Activated CD8-positive, alpha-beta memory T cell treated with anti-CD3 and anti-CD28 coated beads for 36 hours (primary cell): ENCODE results near the gene PFDN2. TPM values are rescaled to one million over a fixed set of nuclear protein-coding genes. Genes with fewer than 3 reads are reported as not detected.
"Not testable (repeated sequence)": the region's sequence is repeated elsewhere in the genome, so short reads cannot be mapped to it uniquely, and the experiment has no call there.

Experiments
- CTCF ChIA-PET: fragments of 350-600 bp; sonication (Branson Sonifier 250); formaldehyde crosslinking; loops from one replicate; lab custom pipeline; 2021; ENCODE audit warnings: antibody characterized with exemption; lab: Charles Lee
- POLR2A ChIA-PET: fragments of 350-600 bp; sonication (Branson Sonifier 250); formaldehyde crosslinking; loops from one replicate; lab custom pipeline; 2021; ENCODE audit warnings: antibody characterized with exemption; lab: Charles Lee
- total RNA-seq, 2 experiments: library from RNA; stranded (reverse); gene quantifications; one replicate each; pipeline ENCODE4 v1.2.3, GENCODE V29; 2021

The PFDN2 gene
- total RNA-seq, 2 experiments from 2014 or later: 148 to 159 TPM

DNA sequence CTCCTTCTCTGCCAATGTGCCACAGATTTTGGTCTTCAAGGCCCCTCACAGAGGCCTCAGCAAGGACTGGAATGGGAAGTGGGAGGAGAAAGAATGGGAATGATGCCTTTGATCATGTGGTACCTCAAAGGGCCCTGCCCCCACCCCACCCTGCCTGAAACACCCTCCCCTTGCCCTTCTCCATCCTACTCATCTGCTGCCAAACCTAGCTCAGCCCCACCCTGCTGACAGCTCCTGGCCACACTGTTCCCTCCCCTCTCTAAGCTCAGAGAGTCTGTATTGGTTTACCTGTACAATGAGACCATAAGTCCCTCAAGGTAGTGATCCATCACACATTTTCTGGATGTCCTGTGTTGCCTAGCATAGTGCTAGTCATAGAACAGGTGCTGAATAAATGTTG is 41.4 kb downstream of the PFDN2 start:
- CTCF ChIA-PET: no interaction called here
- POLR2A ChIA-PET: no interaction called here

DNA sequence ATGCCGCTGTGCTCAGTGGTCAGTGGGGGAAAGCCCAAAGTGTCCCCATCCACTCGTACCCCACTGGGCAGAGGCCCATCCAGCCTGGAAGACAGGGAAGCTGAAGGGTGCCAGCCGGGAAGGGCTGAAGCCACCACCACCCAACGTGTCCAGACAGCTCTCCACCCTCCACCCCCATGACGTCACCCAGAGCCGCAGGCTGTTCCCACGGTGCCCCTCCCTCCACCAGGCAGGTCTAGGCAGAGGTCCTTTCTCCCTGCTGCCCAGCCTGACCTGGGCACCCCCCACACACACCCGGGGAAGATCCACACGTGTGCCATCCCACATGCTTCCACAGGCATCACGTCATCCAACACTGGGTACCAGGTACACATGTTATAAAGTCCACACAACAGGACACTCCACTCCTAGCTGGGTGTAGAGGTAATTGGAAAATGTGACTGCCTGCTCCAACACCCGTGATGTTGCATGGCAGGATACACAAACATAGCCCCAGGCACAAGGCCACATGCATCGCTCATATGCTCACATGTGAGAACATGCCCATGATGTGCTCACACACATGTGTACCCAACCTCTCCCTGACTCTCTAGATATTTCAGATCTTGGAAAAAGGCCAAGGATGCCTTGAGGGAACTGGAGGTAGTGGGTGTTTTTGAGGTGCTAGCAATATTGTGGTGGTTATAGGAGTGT is 43.0 kb downstream of the PFDN2 start:
- CTCF ChIA-PET: no interaction called here
- POLR2A ChIA-PET: no interaction called here

DNA sequence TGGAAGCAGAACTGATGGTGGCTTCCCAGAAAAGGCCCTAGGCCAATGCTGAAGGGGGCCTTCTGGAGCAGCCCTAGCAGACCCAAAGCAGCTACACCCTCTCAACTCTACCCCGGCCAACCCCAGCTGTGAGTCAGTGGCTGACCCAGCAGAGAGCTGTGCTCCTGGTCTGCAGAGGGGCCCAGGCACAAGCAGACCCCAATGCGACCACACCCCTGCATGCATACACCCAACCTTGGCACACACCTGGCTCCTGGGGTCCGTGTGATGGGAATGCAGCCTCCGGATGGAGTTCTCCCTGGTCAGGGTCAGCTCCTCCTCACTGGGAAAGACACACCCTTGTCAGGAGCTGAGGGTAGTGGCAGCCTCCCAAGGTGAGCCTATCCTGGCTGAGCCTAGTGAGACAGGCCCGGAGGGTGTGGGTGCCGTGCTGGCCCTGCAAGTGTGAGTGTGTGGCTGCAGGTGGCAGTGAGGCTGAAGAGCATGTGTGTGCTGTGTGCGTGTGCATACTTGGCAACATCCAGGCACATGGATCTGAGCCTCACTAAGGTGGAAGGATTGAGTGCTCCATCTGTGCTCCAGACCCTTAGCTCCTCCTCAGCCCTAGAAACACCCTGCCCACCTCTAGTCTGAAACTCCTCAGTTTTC is 44.2 kb downstream of the PFDN2 start:
- POLR2A ChIA-PET: no interaction called here
- CTCF ChIA-PET: no interaction called here

DNA sequence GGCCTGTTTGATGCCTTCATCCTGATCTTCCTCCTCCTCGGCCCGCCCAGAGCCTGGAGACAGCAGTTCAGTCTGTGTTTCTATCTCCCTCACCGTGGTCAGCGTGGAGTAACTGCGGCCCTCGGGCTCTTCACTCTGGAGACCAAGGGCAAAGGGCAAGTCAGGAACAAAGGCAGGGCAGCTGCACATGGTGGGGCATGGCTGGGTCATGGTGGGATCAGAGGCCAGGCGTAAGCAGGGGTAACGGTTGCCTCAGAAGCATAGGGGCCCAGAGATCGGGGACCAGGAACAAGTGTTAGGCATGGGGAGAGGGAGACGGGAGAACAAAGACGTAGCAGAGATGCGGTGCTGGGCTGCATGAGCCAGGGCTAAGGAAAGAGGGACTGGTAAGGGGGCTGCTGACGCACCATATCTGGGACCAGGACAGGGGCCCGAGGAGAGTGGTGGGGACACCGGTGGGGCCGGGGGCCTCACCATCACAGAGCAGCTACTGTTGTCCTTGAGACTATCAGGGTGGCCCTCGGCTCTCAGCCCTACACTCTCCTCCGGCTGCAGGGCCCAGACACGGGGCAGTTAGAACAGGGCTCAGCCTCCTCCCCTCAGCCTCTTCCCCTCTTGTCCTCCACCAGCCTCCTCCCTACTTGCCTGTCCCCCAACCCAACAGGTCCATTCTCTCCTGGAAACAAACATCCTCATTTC is 44.9 kb downstream of the PFDN2 start:
- CTCF ChIA-PET: interaction anchor here (0.7 to 2.1 kb wide), 5 partner anchors 18 to 49 kb away, joined by 3 to 11 read pairs (median 6); partner anchors contain the start of gene TSTD1
- POLR2A ChIA-PET: no interaction called here

DNA sequence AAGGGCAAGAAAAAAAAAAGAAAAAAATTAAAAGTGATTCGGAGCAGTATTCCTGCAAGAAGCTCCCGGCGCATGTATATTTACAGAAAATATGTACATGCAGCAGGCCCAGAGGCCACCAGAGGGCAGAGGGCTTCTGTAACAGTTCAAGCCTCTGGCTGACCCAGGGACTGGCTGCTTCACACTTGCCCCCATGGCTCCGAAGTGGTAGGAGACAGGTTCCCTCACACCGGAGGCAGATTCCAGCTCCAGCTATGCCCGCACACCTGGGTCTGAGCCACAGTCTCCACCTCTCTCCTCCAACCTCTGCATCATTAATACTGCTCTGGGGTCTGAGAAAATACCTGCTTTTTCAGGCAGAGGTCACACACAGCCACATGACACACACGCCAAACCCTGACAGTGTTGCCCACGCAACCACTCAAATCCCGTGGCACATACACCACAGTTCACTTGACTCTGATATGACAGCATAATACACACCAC is 45.9 kb downstream of the PFDN2 start:
- ChIA-PET POLR2A (interaction anchor here (0.6 kb wide), 1 partner anchor 286 kb away, joined by 7 read pairs; no protein-coding TSS in a partner anchor), CTCF (interaction anchor here (0.7 to 3.5 kb wide), 12 partner anchors 10 to 86 kb away, joined by 3 to 11 read pairs (median 4); partner anchors contain the start of genes NIT1, PFDN2, TSTD1 and USF1)

DNA sequence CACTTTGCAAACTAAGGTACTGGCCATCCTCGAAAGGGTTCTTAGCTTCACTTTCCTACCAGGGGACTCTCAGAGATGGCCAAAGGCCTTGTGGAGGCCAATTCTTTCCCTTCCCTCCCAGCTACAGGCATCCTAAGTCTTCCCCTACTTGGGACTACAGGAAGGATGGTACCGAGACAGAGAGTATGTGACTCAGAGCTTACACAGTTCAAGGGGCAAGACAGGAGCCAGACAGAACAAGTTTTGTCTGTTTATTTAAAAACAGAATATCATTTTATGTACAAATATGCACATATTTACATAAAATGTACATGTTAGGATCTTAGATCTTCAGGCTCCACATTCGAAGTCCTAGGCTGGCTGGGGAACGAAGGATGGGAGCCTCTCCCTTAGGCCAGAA is 47.1 kb downstream of the PFDN2 start:
- POLR2A ChIA-PET: interaction anchor here (1.3 to 3.9 kb wide), 5 partner anchors 10 to 50 kb away, joined by 3 to 45 read pairs (median 6); partner anchors contain the start of genes F11R, KLHDC9, NIT1 and PFDN2

DNA sequence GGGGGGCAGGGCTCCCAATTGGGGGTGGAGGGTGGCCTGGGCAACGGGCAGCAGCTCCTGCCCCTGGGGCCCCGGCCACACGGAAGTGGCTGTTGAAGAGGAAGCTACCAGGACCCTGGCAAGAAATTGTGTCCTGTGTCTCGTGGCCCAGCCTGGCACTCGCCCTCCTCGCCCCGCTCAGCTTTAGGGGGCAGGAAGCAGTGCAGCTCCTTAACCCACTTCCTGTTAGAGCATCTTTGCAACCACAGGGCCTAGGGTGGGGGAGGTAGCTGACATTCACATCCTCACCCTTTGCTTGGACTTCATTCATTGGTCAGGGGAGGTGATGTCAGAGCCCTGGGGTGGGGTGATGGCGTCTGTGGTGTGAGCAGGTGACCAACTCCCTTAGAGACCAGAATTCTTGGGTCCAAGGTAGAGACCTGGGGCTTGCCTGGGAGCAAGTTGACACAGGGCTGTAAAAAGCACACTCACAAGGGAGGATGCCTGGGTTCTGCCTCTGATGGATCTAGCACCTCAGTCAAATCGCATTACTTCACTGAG is 48.0 kb downstream of the PFDN2 start, which contains the start of gene ARHGAP30:
TSS of gene ARHGAP30 (minus strand) at position 161 of the 540 bp plus-strand sequence. CDS start 267 bp downstream, outside the sequence.
- ChIA-PET CTCF (interaction anchor here (0.9 to 5.3 kb wide), 10 partner anchors 9 to 64 kb away, joined by 3 to 42 read pairs (median 6); partner anchors contain the start of genes KLHDC9, NIT1, PFDN2 and USF1), POLR2A (interaction anchor here (0.6 to 3.9 kb wide), 11 partner anchors 9 to 63 kb away, joined by 3 to 45 read pairs (median 4); partner anchors contain the start of genes F11R, KLHDC9, NIT1 and PFDN2)

More for the DNA sequence above, 47.1 kb downstream of the PFDN2 start:
- CTCF ChIA-PET: interaction anchor here (0.9 to 5.3 kb wide), 9 partner anchors 9 to 63 kb away, joined by 3 to 42 read pairs (median 4); partner anchors contain the start of genes KLHDC9, NIT1 and PFDN2

DNA sequence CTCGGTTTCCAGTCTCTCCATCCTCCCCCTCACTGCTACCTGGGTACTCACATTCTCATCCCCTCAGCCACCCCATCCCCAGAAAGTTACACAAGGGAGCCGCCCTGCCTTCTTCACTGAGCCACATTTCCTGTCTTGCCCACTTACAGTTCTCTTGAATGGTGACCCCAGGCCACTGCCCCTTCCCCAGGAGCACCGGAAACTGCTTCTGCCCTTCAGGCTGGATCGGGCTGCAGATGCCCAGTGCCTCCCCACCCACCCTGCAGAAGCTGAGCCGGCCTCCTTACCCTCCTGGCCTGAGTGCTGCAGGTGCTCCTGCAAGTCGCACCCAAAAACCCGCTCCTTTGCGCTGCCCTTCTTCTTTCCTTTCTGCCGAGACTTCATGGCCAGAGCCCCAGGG is 48.6 kb downstream of the PFDN2 start:
- CTCF ChIA-PET: interaction anchor here (0.8 to 5.3 kb wide), 9 partner anchors 8 to 48 kb away, joined by 3 to 42 read pairs (median 6); partner anchors contain the start of genes KLHDC9, NIT1, PFDN2 and USF1
- POLR2A ChIA-PET: interaction anchor here (0.8 to 3.9 kb wide), 9 partner anchors 8 to 64 kb away, joined by 3 to 45 read pairs (median 6); partner anchors contain the start of genes F11R, KLHDC9, NIT1 and PFDN2

DNA sequence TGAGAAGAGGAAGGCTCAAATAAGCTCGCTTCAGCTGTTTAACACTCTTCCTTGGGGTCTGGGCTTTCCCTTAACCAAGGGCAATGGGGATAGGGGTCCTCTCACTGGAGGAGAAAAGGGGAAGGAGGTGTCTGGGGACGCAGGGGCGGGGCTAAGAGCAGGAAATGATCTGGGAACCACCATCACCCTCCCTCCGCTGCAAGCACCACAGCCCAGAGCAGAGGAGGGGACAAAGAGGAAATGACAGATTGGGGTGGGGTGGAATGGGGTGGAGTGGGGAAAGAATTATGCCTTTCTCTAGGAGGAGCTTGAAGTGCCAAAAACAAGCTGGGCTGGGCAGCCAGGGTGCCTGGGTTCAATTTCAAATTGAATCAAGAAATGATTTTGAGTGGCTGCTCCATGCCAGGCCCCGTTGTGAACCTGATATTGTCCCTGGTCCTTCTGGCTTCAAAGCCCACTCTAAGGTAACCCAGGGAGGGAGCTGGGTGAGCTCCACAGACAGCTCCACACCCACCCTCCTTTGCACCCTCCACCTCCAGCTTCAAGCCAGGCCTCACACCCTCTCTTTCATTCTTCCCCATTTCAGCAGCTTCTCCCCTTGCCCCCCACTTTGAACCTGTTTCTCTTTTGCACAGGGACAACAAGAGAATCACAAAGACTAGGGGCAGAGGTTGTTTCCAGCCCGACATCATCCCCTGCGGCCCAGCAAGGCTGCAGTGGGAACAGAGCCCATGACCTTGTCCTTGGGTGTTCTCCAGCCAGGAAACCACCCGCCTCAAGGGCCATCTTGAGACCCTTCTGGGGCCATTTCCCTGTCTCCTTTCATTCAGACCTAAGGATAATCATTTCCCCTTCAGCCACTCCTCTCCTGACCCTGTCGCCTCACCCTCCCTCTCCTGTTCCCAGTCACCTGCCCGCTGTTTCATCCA is 49.3 kb downstream of the PFDN2 start:
- POLR2A ChIA-PET: interaction anchor here (1.0 to 3.9 kb wide), 7 partner anchors 7 to 64 kb away, joined by 3 to 45 read pairs (median 6); partner anchors contain the start of genes F11R, NIT1, PFDN2 and TSTD1
- CTCF ChIA-PET: interaction anchor here (0.6 to 5.3 kb wide), 11 partner anchors 8 to 67 kb away, joined by 3 to 42 read pairs (median 4); partner anchors contain the start of genes KLHDC9, NIT1, PFDN2 and USF1

DNA sequence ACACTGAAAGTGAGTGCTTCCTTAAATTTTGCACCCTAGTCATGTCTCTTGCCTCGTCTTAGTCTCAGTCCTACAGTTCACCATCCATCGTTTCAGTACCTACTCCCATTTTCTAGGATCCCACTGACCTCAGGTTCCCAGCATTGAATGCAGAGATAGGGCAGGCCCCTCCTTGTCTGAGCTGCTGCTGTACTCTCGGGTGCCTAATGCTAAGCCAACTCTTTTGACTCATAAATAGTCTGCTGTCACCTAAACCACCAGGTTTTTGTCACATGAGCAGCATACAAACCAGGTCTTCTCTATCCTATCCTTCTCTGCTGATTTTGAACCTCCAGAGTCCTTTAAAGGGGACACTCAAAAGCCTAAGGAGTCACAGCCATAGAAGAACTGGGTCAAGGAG is 51.1 kb downstream of the PFDN2 start:
- ChIA-PET CTCF (interaction anchor here (0.6 to 5.3 kb wide), 4 partner anchors 31 to 222 kb away, joined by 4 to 42 read pairs (median 6); partner anchors contain the start of gene KLHDC9), POLR2A (no interaction called here)

DNA sequence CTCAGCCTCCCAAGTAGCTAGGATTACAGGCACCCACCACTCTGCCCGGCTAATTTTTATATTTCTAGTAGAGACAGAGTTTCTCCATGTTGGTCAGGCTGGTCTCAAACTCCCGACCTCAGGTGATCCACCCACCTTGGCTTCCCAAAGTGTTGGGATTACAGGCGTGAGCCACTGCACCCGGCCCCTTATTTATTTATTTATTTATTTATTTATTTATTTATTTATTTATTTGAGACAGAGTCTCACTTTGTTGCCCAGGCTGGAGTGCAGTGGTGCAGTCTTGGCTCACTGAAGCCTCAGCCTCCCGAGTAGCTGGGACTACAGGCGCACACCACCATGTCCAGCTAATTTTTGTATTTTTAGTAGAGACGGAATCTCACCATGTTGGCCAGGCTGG is 52.2 kb downstream of the PFDN2 start:
- CTCF ChIA-PET: interaction anchor here (0.7 to 5.3 kb wide), 7 partner anchors 20 to 221 kb away, joined by 3 to 42 read pairs (median 6); partner anchors contain the start of genes KLHDC9 and USF1
- POLR2A ChIA-PET: interaction anchor here (1.0 kb wide), 1 partner anchor 27 kb away, joined by 3 read pairs; the partner anchor contains the start of gene TSTD1

DNA sequence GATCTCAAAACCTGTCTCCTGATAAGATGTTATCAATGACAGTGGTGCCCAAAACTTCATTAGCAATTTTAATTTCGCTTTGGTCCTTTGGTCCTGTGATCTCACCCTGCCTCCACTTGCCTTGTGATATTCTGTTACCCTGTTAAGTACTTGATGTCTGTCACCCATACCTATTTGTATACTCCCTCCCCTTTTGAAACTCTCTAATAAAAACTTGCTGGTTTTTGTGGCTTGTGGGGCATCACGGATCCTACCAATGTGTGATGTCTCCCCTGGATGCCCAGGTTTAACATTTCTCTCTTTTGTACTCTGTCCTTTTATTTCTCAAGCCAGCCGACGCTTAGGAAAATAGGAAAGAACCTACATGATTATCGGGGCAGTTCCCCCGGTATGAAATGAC is 53.9 kb downstream of the PFDN2 start:
- POLR2A ChIA-PET: not testable (repeated sequence)
- CTCF ChIA-PET: interaction anchor here (1.6 kb wide), 1 partner anchor 24 kb away, joined by 8 read pairs; no protein-coding TSS in a partner anchor

DNA sequence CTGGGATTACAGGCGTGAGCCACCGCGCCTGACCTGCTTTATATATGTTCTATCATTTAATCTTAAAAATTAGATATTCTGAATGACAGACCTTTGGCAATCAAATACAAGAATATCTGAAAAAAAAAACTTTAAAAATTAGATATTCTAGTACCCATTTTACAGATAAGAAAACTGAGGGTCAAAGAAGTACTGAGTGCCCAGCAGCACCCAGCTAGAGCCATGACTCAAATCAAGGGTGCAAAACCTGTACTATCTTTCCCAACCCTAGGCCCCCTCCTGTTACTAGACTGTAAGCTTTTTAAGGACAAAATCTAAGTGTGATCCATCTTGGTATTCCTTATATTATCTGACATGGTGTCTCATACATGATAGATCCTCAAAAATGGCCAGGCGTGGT is 56.4 kb downstream of the PFDN2 start:
- CTCF ChIA-PET: interaction anchor here (0.7 to 1.8 kb wide), 7 partner anchors 8 to 89 kb away, joined by 3 to 6 read pairs (median 3); partner anchors contain the start of gene ARHGAP30

DNA sequence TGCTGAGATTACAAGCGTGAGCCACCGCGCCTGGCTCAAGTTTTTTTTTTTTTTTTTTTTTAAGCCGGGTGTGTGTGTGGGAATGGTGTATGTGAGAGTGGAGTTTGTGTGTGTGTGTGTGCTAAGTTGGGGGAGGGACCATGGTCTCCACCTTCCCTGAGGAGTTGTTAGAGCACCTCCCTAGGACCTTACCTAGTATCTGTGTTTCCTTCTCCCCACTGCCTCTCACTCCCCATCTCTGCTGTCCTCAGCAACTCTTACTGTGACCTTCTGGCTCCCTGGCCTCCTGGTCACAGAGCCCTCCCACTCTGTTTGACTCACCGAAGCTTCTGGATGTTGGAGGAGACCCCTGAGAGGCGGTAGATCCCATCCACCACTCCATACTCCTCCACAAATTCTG is 58.5 kb downstream of the PFDN2 start:
- ChIA-PET CTCF (interaction anchor here (1.2 kb wide), 1 partner anchor 17 kb away, joined by 5 read pairs; no protein-coding TSS in a partner anchor), POLR2A (interaction anchor here (0.7 kb wide), 1 partner anchor 10 kb away, joined by 3 read pairs; the partner anchor contains the start of gene ARHGAP30)

More for the DNA sequence above, 56.4 kb downstream of the PFDN2 start:
- POLR2A ChIA-PET: interaction anchor here (1.8 kb wide), 1 partner anchor 8 kb away, joined by 6 read pairs; the partner anchor contains the start of gene ARHGAP30

DNA sequence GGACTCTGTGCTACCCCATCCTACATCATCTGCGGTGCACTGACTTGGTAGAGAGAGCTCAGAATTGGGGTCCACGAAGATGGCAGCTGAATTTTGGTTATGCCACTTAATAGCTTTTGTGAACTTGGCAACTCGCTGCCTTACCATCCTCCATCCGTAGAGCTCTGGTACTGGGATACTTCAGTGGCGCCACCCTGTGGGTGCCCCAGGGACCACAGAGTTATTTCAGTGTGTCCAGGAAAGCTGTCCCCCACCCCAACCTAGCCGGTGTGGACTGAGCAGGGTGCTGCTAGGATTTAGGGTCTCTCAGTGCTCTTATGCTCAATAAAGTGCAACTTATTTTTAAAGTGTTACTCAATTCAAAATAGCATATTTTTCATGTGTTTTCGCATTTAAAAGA is 63.0 kb downstream of the PFDN2 start:
- POLR2A ChIA-PET: interaction anchor here (0.9 kb wide), 1 partner anchor 10 kb away, joined by 4 read pairs; no protein-coding TSS in a partner anchor
- CTCF ChIA-PET: interaction anchor here (1.2 kb wide), 1 partner anchor 17 kb away, joined by 3 read pairs; no protein-coding TSS in a partner anchor

DNA sequence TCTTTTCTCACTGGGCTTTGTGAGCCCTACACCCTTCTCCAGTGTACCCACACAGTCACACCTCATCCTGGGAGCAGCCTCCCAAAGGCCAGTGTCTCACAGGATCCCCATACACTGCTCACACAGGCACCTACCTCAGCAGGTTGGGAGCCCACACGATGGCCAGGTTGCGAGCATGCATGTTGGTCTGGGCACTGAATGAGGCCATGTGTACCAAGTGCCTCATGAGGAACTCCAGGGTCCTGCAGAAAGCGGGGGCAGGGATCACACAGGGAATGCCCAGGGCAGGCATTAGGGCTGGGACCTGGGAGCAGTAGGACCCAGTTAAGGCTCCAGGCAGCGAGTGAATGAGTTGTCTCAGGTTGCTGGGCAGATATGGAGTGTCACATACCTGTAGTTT is 63.6 kb downstream of the PFDN2 start:
- ChIA-PET POLR2A (no interaction called here), CTCF (no interaction called here)
